IPS-15b (cell line): ENCODE data around the gene R3HCC1L.
"Not testable (repeated sequence)": the region's sequence is repeated elsewhere in the genome, so short reads cannot be mapped to it uniquely, and the experiment has no call there.

ENCODE experiments used
- H3K27me3 ChIP-seq: one replicate; pipeline ENCODE4 v1.6.1; 2013; ENCODE audit warnings: low read length; ENCODE audit not compliant: control insufficient read depth, insufficient read depth
- H3K36me3 ChIP-seq: one replicate; pipeline ENCODE4 v1.6.1; 2013; ENCODE audit warnings: low read length; ENCODE audit not compliant: control insufficient read depth, insufficient read depth
- H3K4me1 ChIP-seq: one replicate; pipeline ENCODE4 v1.6.1; 2013; ENCODE audit warnings: mild to moderate bottlenecking, low read length; ENCODE audit not compliant: control insufficient read depth, insufficient read depth
- H3K4me3 ChIP-seq: one replicate; pipeline ENCODE4 v1.5.1; 2013; ENCODE audit warnings: low read depth, low read length
- H3K9ac ChIP-seq: one replicate; pipeline ENCODE4 v1.6.1; 2013; ENCODE audit warnings: low read depth, mild to moderate bottlenecking, low read length
- H3K9me3 ChIP-seq: one replicate; pipeline ENCODE4 v1.6.1; 2013; ENCODE audit warnings: mild to moderate bottlenecking, low read length; ENCODE audit not compliant: control insufficient read depth, insufficient read depth

Gene R3HCC1L

GRCh38 chr10:98158576-98158975 is 24.1 kb downstream of the R3HCC1L start:
- no peaks in the 10 kb centered on the region for H3K4me1 ChIP-seq
- H3K9ac ChIP-seq: no peak overlapping the region
- H3K36me3 ChIP-seq: no peaks in the 10 kb centered on the region

GRCh38 chr10:98163941-98164340 is 29.5 kb downstream of the R3HCC1L start:
- Histone ChIP-seq H3K36me3 (no peaks in the 10 kb centered on the region), H3K9ac (no peak overlapping the region), H3K4me1 (peaks cover 16% of the 10 kb centered on the region), H3K27me3 (no peaks in the 10 kb centered on the region), H3K4me3 (no peak overlapping the region), H3K9me3 (no peaks in the 10 kb centered on the region)

More at GRCh38 chr10:98158576-98158975, 24.1 kb downstream of the R3HCC1L start:
- H3K9me3 ChIP-seq: no peaks in the 10 kb centered on the region
- H3K4me3 ChIP-seq: no peak overlapping the region
- H3K27me3 ChIP-seq: no peaks in the 10 kb centered on the region

- Histone ChIP-seq H3K27me3 (no peaks in the 10 kb centered on the region), H3K9ac (no peak overlapping the region), H3K36me3 (no peaks in the 10 kb centered on the region), H3K9me3 (no peaks in the 10 kb centered on the region), H3K4me3 (no peak overlapping the region), H3K4me1 (peaks cover 20% of the 10 kb centered on the region)
Observed at GRCh38 chr10:98167191-98167590, 32.7 kb downstream of the R3HCC1L start.

- Histone ChIP-seq H3K27me3 (no peaks in the 10 kb centered on the region), H3K9ac (no peak overlapping the region), H3K36me3 (no peaks in the 10 kb centered on the region), H3K9me3 (no peaks in the 10 kb centered on the region), H3K4me1 (peaks cover 25% of the 10 kb centered on the region), H3K4me3 (no peak overlapping the region)
Observed at GRCh38 chr10:98168147-98168546, 33.7 kb downstream of the R3HCC1L start.

- no peak overlapping the region for H3K4me3 ChIP-seq
- H3K4me1 ChIP-seq: peaks cover 26% of the 10 kb centered on the region
- H3K9me3 ChIP-seq: no peaks in the 10 kb centered on the region
- H3K36me3 ChIP-seq: no peaks in the 10 kb centered on the region
- no peak overlapping the region for H3K9ac ChIP-seq
- no peaks in the 10 kb centered on the region for H3K27me3 ChIP-seq
Observed at GRCh38 chr10:98168766-98169165, 34.3 kb downstream of the R3HCC1L start.

GRCh38 chr10:98169379-98169778 is 34.9 kb downstream of the R3HCC1L start:
- H3K36me3 ChIP-seq: no peaks in the 10 kb centered on the region
- H3K4me3 ChIP-seq: no peak overlapping the region
- H3K4me1 ChIP-seq: peaks cover 26% of the 10 kb centered on the region

GRCh38 chr10:98170249-98171117 is 36.0 kb downstream of the R3HCC1L start:
- Histone ChIP-seq H3K27me3 (no peaks in the 10 kb centered on the region), H3K4me3 (no peak overlapping the region), H3K4me1 (peaks cover 26% of the 10 kb centered on the region), H3K9ac (no peak overlapping the region), H3K9me3 (no peaks in the 10 kb centered on the region), H3K36me3 (no peaks in the 10 kb centered on the region)

More at GRCh38 chr10:98169379-98169778, 34.9 kb downstream of the R3HCC1L start:
- Histone ChIP-seq H3K9me3 (no peaks in the 10 kb centered on the region), H3K9ac (no peak overlapping the region), H3K27me3 (no peaks in the 10 kb centered on the region)

GRCh38 chr10:98172073-98172472 is 37.6 kb downstream of the R3HCC1L start:
- Histone ChIP-seq H3K36me3 (no peaks in the 10 kb centered on the region), H3K4me1 (peaks cover 26% of the 10 kb centered on the region), H3K27me3 (no peaks in the 10 kb centered on the region), H3K9ac (no peak overlapping the region), H3K4me3 (no peak overlapping the region), H3K9me3 (no peaks in the 10 kb centered on the region)

GRCh38 chr10:98172495-98172894 is 38.0 kb downstream of the R3HCC1L start:
- H3K9me3 ChIP-seq: no peaks in the 10 kb centered on the region
- no peaks in the 10 kb centered on the region for H3K36me3 ChIP-seq
- H3K9ac ChIP-seq: no peak overlapping the region
- peaks cover 22% of the 10 kb centered on the region for H3K4me1 ChIP-seq
- H3K4me3 ChIP-seq: no peak overlapping the region
- H3K27me3 ChIP-seq: no peaks in the 10 kb centered on the region

GRCh38 chr10:98173260-98173659 is 38.8 kb downstream of the R3HCC1L start:
- no peaks in the 10 kb centered on the region for H3K9me3 ChIP-seq
- no peaks in the 10 kb centered on the region for H3K36me3 ChIP-seq
- no peak overlapping the region for H3K4me3 ChIP-seq
- H3K4me1 ChIP-seq: peaks cover 16% of the 10 kb centered on the region
- no peaks in the 10 kb centered on the region for H3K27me3 ChIP-seq
- peak overlapping the region; percentile 41 for H3K9ac ChIP-seq

- H3K27me3 ChIP-seq, H3K4me3 ChIP-seq, H3K9ac ChIP-seq, H3K4me1 ChIP-seq, H3K9me3 ChIP-seq, H3K36me3 ChIP-seq: not testable (repeated sequence)
Observed at GRCh38 chr10:98182351-98182915, 48.0 kb downstream of the R3HCC1L start.

GRCh38 chr10:98186681-98187080 is 52.2 kb downstream of the R3HCC1L start:
- no peak overlapping the region for H3K4me3 ChIP-seq

More at GRCh38 chr10:98186681-98187080, 52.2 kb downstream of the R3HCC1L start:
- no peak overlapping the region for H3K9ac ChIP-seq
- H3K9me3 ChIP-seq: peaks cover 4% of the 10 kb centered on the region
- H3K4me1 ChIP-seq: no peaks in the 10 kb centered on the region
- peaks cover 7% of the 10 kb centered on the region for H3K36me3 ChIP-seq
- H3K27me3 ChIP-seq: no peaks in the 10 kb centered on the region
